Stimulated activated CD4-positive, alpha-beta T cell treated with anti-CD3 and anti-CD28 coated beads, Interleukin-1b, Interleukin-23, amount 100 ng/mL, for 24 hours (primary cell): ENCODE results near the gene STXBP3.

Experiments
- DNase-seq, 4 experiments: peaks; one replicate each; pipeline ENCODE4 v3.0.0-alpha.2; 2020; ENCODE audit warnings: low read depth in 4 of 4, low spot score in 1 of 4

STXBP3 gene

GRCh38 chr1:108832929-108833328 lies 86.5 kb downstream of the STXBP3 start:
- no peak for DNase-seq

GRCh38 chr1:108841703-108842102 lies 95.2 kb downstream of the STXBP3 start:
- DNase-seq = no peak

GRCh38 chr1:108842525-108843181 lies 96.2 kb downstream of the STXBP3 start:
- no peak for DNase-seq

GRCh38 chr1:108843390-108844137 lies 97.1 kb downstream of the STXBP3 start:
- no peak for DNase-seq

- DNase-seq = no peak
Observed at GRCh38 chr1:108845446-108845845, 99.0 kb downstream of the STXBP3 start.

- DNase-seq = no peak
Observed at GRCh38 chr1:108845991-108846390, 99.5 kb downstream of the STXBP3 start.

- no peak for DNase-seq
Observed at GRCh38 chr1:108847494-108847893, 101.0 kb downstream of the STXBP3 start.

GRCh38 chr1:108848806-108849205 lies 102.3 kb downstream of the STXBP3 start:
- DNase-seq = no peak

- no peak for DNase-seq
Observed at GRCh38 chr1:108850929-108851328, 104.5 kb downstream of the STXBP3 start.

GRCh38 chr1:108851567-108851966 lies 105.1 kb downstream of the STXBP3 start:
- DNase-seq = no peak

- no peak for DNase-seq
Observed at GRCh38 chr1:108852221-108852975, 105.9 kb downstream of the STXBP3 start.

GRCh38 chr1:108854221-108855019 lies 107.9 kb downstream of the STXBP3 start:
- DNase-seq = no peak

- DNase-seq = no peak
Observed at GRCh38 chr1:108856994-108857393, 110.5 kb downstream of the STXBP3 start, which contains the start of gene AKNAD1. Gene AKNAD1, minus strand, starts transcription at chr1:108857094. Its CDS starts 4,430 bp downstream, at chr1:108852664.

- no peak for DNase-seq
Observed at GRCh38 chr1:108858230-108858950, 111.9 kb downstream of the STXBP3 start.
